ENCODE results near the gene PCDHGA11. TPM values are rescaled to one million over a fixed set of nuclear protein-coding genes. Genes with fewer than 3 reads are reported as not detected.

PCDHGA11 gene
- total and polyA plus RNA-seq, 9 of the 15 experiments (the other 6 are each of a cell fraction or from before 2014, with no cell fraction given), result 0.04 to 0.07 (median 0.04) TPM; not detected in 4

GRCh38 chr5:141382469-141383294 is 38.2 kb upstream of the PCDHGA11 start, which contains the start of gene PCDHGA7:
Gene PCDHGA7 (plus strand): TSS chr5:141382742. CDS start chr5:141382900, 158 bp downstream.
- no peaks in the 10 kb centered on the region for H4K20me1 ChIP-seq (replicated peaks; ENCODE audit: control insufficient read depth, insufficient read depth, low read length)
- peak within 1 kb of the TSS; percentile 36 for H3K4me3 ChIP-seq
- no peaks in the 10 kb centered on the region for H3K79me2 ChIP-seq (ENCODE audit: control insufficient read depth, insufficient read depth, low read length)
- H3K9me1 ChIP-seq (ENCODE audit: control insufficient read depth, insufficient read depth, low read length), result no peaks in the 10 kb centered on the region
- H2AFZ ChIP-seq (ENCODE audit: low read depth, low read length), result peak within 1 kb of the TSS; percentile 67
- CTCF ChIA-PET (ENCODE audit: low intra/inter-chr PET ratio), result interaction anchor here (0.9 kb wide), 1 partner anchor 181 kb away, joined by 5 read pairs; no protein-coding TSS in a partner anchor
- H3K4me2 ChIP-seq (ENCODE audit: insufficient read depth, low read length), result peak within 1 kb of the TSS; percentile 69
- peak in 3 of 4 experiments; percentile 30 to 42 (median 35) for DNase-seq (ENCODE audit: extremely low read depth in 1 of 4, low spot score in 3 of 4)
- FAIRE-seq, result peak; percentile 89
- ATAC-seq, result peak; percentile 95
- intact Hi-C loops (cut with micrococcal nuclease) (no loop called here), in situ Hi-C loops (cut with MboI) (no loop called here)
- WGBS (ENCODE audit: insufficient coverage, low coverage, missing lambda C conversion rate), result 3% methylated on average over 37 of the region's 37 CpGs
- BruUV-seq (replicated peaks), result no TSS peak
- H3K4me1 ChIP-seq (replicated peaks in 1 of 2; ENCODE audit: control insufficient read depth in 2 of 2, insufficient read depth in 2 of 2, low read length in 2 of 2), result peaks cover 0 to 9% of the 10 kb centered on the region in 2 experiments; a peak in 2 of 5 replicates
- no peaks in the 10 kb centered on the region for H3K9me3 ChIP-seq (replicated peaks; ENCODE audit: control insufficient read depth, insufficient read depth, low read depth, low read length)
- H3K27me3 ChIP-seq (ENCODE audit: control insufficient read depth in 2 of 2, insufficient read depth in 2 of 2, low read length in 2 of 2), result peaks cover 9 to 25% of the 10 kb centered on the region in 2 experiments; a peak in 4 of 5 replicates
- peak within 1 kb of the TSS in 1 of 2 experiments; percentile 69; a peak in 1 of 4 replicates for H3K9ac ChIP-seq (ENCODE audit: insufficient read depth in 1 of 2, low read depth in 2 of 2, low read length in 2 of 2)
- no peak within 1 kb of the TSS for H3K27ac ChIP-seq (ENCODE audit: extremely low read depth, low read depth, low read length)
- POLR2A ChIA-PET, result no interaction called here
- H3K36me3 ChIP-seq (ENCODE audit: control insufficient read depth, insufficient read depth, low read length), result no peaks in the 10 kb centered on the region
- TF ChIP-seq ZBTB40 (IDR thresholded peaks at IDR 0.05) (no peak), ZBTB40 (CRISPR knock-in tag; IDR thresholded peaks at IDR 0.05) (no peak), HLTF (IDR thresholded peaks at IDR 0.05) (no peak), MAFF (IDR thresholded peaks at IDR 0.05; ENCODE audit: low read length) (no peak), KAT7 (CRISPR knock-in tag; IDR thresholded peaks at IDR 0.05; ENCODE audit: borderline replicate concordance) (no peak), ATF2 (CRISPR knock-in tag; IDR thresholded peaks at IDR 0.05) (no peak), FOXJ3 (CRISPR knock-in tag; IDR thresholded peaks at IDR 0.05) (no peak), FOXK2 (conservative IDR thresholded peaks at IDR 0.05 in 1 of 2, IDR thresholded peaks at IDR 0.05 in 1 of 2; ENCODE audit: low read depth in 2 of 2) (no peak), NUFIP1 (IDR thresholded peaks at IDR 0.05; ENCODE audit: partially characterized antibody) (no peak), EHMT2 (IDR thresholded peaks at IDR 0.05) (peak; percentile 33; the same call in 1 of the 2 replicates), NELFE (IDR thresholded peaks at IDR 0.05; ENCODE audit: insufficient read depth, insufficient read length) (no peak), ZNF212 (CRISPR knock-in tag; IDR thresholded peaks at IDR 0.05) (no peak)
